WERI-Rb-1 (cell line): ENCODE results near the gene DDX27.

Experiments used
- DNase-seq: peaks from one replicate; pipeline ENCODE4 v3.0.0-alpha.2; 2020
- H3K27ac ChIP-seq: fragments of 250-450 bp; sonication (Bioruptor Pico); 2 replicates; pipeline ENCODE4 v1.5.1; 2020; ENCODE audit warnings: mild to moderate bottlenecking, moderate library complexity
- H3K27me3 ChIP-seq: fragments of 250-450 bp; sonication (Bioruptor Pico); 2 replicates; pipeline ENCODE4 v1.5.1; 2021; ENCODE audit warnings: mild to moderate bottlenecking, low read depth, moderate library complexity; ENCODE audit not compliant: insufficient read depth, severe bottlenecking
- H3K36me3 ChIP-seq: fragments of 250-450 bp; sonication (Bioruptor Pico); 2 replicates; pipeline ENCODE4 v1.5.1; 2020; ENCODE audit warnings: mild to moderate bottlenecking, moderate library complexity
- H3K4me3 ChIP-seq: 2 replicates; pipeline ENCODE4 v1.5.1; 2011; ENCODE audit warnings: low read depth, mild to moderate bottlenecking, control low read depth, low read length
- H3K9me3 ChIP-seq: fragments of 250-450 bp; sonication (Bioruptor Pico); 2 replicates; pipeline ENCODE4 v1.5.1; 2021; ENCODE audit warnings: mild to moderate bottlenecking, moderate library complexity; ENCODE audit not compliant: severe bottlenecking
- CTCF ChIP-seq: IDR thresholded peaks from 2 replicates; pipeline ENCODE4 v1.5.1; 2011; ENCODE audit warnings: low read depth, mild to moderate bottlenecking, control low read depth, inconsistent platforms, low read length

Gene DDX27

GRCh38 chr20:49270177-49270576 lies 51.0 kb downstream of the DDX27 start:
- peaks cover 86% of the 10 kb centered on the region for H3K36me3 ChIP-seq
- H3K9me3 ChIP-seq: no peaks in the 10 kb centered on the region
- H3K4me3 ChIP-seq: no peak overlapping the region
- TF ChIP-seq CTCF: no peak
- no peak for DNase-seq
- no peaks in the 10 kb centered on the region for H3K27me3 ChIP-seq
- no peak overlapping the region for H3K27ac ChIP-seq

GRCh38 chr20:49270736-49271135 lies 51.5 kb downstream of the DDX27 start:
- H3K36me3 ChIP-seq: peaks cover 88% of the 10 kb centered on the region
- H3K27me3 ChIP-seq: no peaks in the 10 kb centered on the region
- no peak for DNase-seq
- no peak overlapping the region for H3K27ac ChIP-seq
- no peak for TF ChIP-seq CTCF
- no peaks in the 10 kb centered on the region for H3K9me3 ChIP-seq
- H3K4me3 ChIP-seq: no peak overlapping the region

- Histone ChIP-seq H3K4me3 (no peak overlapping the region), H3K27me3 (no peaks in the 10 kb centered on the region), H3K9me3 (no peaks in the 10 kb centered on the region), H3K36me3 (peaks cover 79% of the 10 kb centered on the region), H3K27ac (no peak overlapping the region)
- DNase-seq: no peak
- no peak for TF ChIP-seq CTCF
Measured at GRCh38 chr20:49272654-49273053, 53.4 kb downstream of the DDX27 start.

- Histone ChIP-seq H3K4me3 (no peak overlapping the region), H3K27me3 (no peaks in the 10 kb centered on the region), H3K27ac (no peak overlapping the region), H3K9me3 (no peaks in the 10 kb centered on the region), H3K36me3 (peaks cover 73% of the 10 kb centered on the region)
- DNase-seq: no peak
- TF ChIP-seq CTCF: no peak
Measured at GRCh38 chr20:49273696-49274277, 54.6 kb downstream of the DDX27 start.

- Histone ChIP-seq H3K27me3 (no peaks in the 10 kb centered on the region), H3K27ac (no peak overlapping the region), H3K36me3 (peaks cover 73% of the 10 kb centered on the region), H3K9me3 (peaks cover 4% of the 10 kb centered on the region), H3K4me3 (no peak overlapping the region)
- DNase-seq: no peak
- no peak for TF ChIP-seq CTCF
Measured at GRCh38 chr20:49275216-49275615, 56.0 kb downstream of the DDX27 start.

- no peak for DNase-seq
- H3K27me3 ChIP-seq: no peaks in the 10 kb centered on the region
- H3K36me3 ChIP-seq: peaks cover 73% of the 10 kb centered on the region
- H3K9me3 ChIP-seq: peaks cover 6% of the 10 kb centered on the region
- H3K4me3 ChIP-seq: no peak overlapping the region
- no peak for TF ChIP-seq CTCF
- no peak overlapping the region for H3K27ac ChIP-seq
Measured at GRCh38 chr20:49275636-49276035, 56.4 kb downstream of the DDX27 start.
